ENCODE measurements around the gene CHRNE.

DNA sequence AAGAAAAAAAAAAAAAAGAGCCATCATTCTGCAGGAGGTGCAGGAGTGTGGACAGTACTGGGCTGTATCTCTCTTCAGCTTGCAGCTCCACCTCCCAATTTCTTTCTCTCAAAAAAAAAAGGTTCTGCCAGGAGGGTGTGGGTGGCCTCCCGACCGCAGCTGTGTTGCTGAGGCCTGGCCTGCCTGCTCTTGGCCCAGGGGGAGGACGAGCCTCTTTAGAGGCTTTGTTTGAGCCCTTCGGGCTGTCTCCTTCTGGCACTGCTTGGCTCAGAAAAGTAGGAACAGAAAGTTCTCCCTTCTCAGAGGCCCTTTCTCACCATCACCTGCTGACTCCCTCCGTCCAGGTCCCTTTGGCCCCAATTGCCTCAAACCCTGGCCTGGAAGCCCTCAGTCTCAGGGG is 25.8 kb downstream of the CHRNE start:
- TF ChIP-seq, protein P1, sequence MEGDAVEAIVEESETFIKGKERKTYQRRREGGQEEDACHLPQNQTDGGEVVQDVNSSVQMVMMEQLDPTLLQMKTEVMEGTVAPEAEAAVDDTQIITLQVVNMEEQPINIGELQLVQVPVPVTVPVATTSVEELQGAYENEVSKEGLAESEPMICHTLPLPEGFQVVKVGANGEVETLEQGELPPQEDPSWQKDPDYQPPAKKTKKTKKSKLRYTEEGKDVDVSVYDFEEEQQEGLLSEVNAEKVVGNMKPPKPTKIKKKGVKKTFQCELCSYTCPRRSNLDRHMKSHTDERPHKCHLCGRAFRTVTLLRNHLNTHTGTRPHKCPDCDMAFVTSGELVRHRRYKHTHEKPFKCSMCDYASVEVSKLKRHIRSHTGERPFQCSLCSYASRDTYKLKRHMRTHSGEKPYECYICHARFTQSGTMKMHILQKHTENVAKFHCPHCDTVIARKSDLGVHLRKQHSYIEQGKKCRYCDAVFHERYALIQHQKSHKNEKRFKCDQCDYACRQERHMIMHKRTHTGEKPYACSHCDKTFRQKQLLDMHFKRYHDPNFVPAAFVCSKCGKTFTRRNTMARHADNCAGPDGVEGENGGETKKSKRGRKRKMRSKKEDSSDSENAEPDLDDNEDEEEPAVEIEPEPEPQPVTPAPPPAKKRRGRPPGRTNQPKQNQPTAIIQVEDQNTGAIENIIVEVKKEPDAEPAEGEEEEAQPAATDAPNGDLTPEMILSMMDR (IDR thresholded peaks at IDR 0.05): no peak
- no peak for TF ChIP-seq ZFX (IDR thresholded peaks at IDR 0.05; ENCODE audit: borderline replicate concordance)
